ENCODE measurements around the gene SORCS2. TPM values are rescaled to one million over a fixed set of nuclear protein-coding genes. Genes with fewer than 3 reads are reported as not detected.

The SORCS2 gene
- total RNA-seq, 1 donor from 2014 or later = 3.0 TPM

- no peaks in the 10 kb centered on the region for H3K36me3 Mint-ChIP-seq (ENCODE audit: unreplicated experiment)
- peaks cover 59% of the 10 kb centered on the region for H3K27me3 Mint-ChIP-seq (ENCODE audit: unreplicated experiment)
- TF ChIP-seq CTCF (IDR thresholded peaks at IDR 0.05) = no peak
- H3K4me3 Mint-ChIP-seq (ENCODE audit: unreplicated experiment) = no peak overlapping the region
- H3K4me1 Mint-ChIP-seq (ENCODE audit: unreplicated experiment) = no peaks in the 10 kb centered on the region
- no peaks in the 10 kb centered on the region for H3K9me3 Mint-ChIP-seq (ENCODE audit: unreplicated experiment)
- H3K27ac Mint-ChIP-seq (ENCODE audit: unreplicated experiment) = no peak overlapping the region
- no peak for DNase-seq (ENCODE audit: extremely low spot score, unreplicated experiment)
Measured at GRCh38 chr4:7309636-7310390, 117.5 kb downstream of the SORCS2 start.

- Mint-ChIP-seq H3K27me3 (ENCODE audit: unreplicated experiment) (peaks cover 59% of the 10 kb centered on the region), H3K4me1 (ENCODE audit: unreplicated experiment) (no peaks in the 10 kb centered on the region), H3K9me3 (ENCODE audit: unreplicated experiment) (no peaks in the 10 kb centered on the region), H3K4me3 (ENCODE audit: unreplicated experiment) (no peak overlapping the region), H3K36me3 (ENCODE audit: unreplicated experiment) (no peaks in the 10 kb centered on the region), H3K27ac (ENCODE audit: unreplicated experiment) (no peak overlapping the region)
- DNase-seq (ENCODE audit: extremely low spot score, unreplicated experiment) = no peak
- TF ChIP-seq CTCF (IDR thresholded peaks at IDR 0.05) = no peak
Measured at GRCh38 chr4:7310451-7310850, 118.1 kb downstream of the SORCS2 start.

- Mint-ChIP-seq H3K4me1 (ENCODE audit: unreplicated experiment) (no peaks in the 10 kb centered on the region), H3K27me3 (ENCODE audit: unreplicated experiment) (peaks cover 63% of the 10 kb centered on the region), H3K9me3 (ENCODE audit: unreplicated experiment) (no peaks in the 10 kb centered on the region), H3K36me3 (ENCODE audit: unreplicated experiment) (no peaks in the 10 kb centered on the region), H3K4me3 (ENCODE audit: unreplicated experiment) (no peak overlapping the region), H3K27ac (ENCODE audit: unreplicated experiment) (no peak overlapping the region)
- TF ChIP-seq CTCF (IDR thresholded peaks at IDR 0.05) = no peak
- no peak for DNase-seq (ENCODE audit: extremely low spot score, unreplicated experiment)
Measured at GRCh38 chr4:7311205-7311604, 118.9 kb downstream of the SORCS2 start.

GRCh38 chr4:7312691-7313090 is 120.4 kb downstream of the SORCS2 start:
- no peak for TF ChIP-seq CTCF (IDR thresholded peaks at IDR 0.05)
- no peaks in the 10 kb centered on the region for H3K4me1 Mint-ChIP-seq (ENCODE audit: unreplicated experiment)
- H3K27ac Mint-ChIP-seq (ENCODE audit: unreplicated experiment) = no peak overlapping the region
- no peaks in the 10 kb centered on the region for H3K9me3 Mint-ChIP-seq (ENCODE audit: unreplicated experiment)
- H3K27me3 Mint-ChIP-seq (ENCODE audit: unreplicated experiment) = peaks cover 60% of the 10 kb centered on the region
- no peak for DNase-seq (ENCODE audit: extremely low spot score, unreplicated experiment)
- no peak overlapping the region for H3K4me3 Mint-ChIP-seq (ENCODE audit: unreplicated experiment)
- no peaks in the 10 kb centered on the region for H3K36me3 Mint-ChIP-seq (ENCODE audit: unreplicated experiment)

- no peak overlapping the region for H3K27ac Mint-ChIP-seq (ENCODE audit: unreplicated experiment)
- no peaks in the 10 kb centered on the region for H3K9me3 Mint-ChIP-seq (ENCODE audit: unreplicated experiment)
- no peaks in the 10 kb centered on the region for H3K36me3 Mint-ChIP-seq (ENCODE audit: unreplicated experiment)
- no peak for DNase-seq (ENCODE audit: extremely low spot score, unreplicated experiment)
- no peak for TF ChIP-seq CTCF (IDR thresholded peaks at IDR 0.05)
- H3K4me1 Mint-ChIP-seq (ENCODE audit: unreplicated experiment) = no peaks in the 10 kb centered on the region
- H3K4me3 Mint-ChIP-seq (ENCODE audit: unreplicated experiment) = no peak overlapping the region
- H3K27me3 Mint-ChIP-seq (ENCODE audit: unreplicated experiment) = peaks cover 56% of the 10 kb centered on the region
Measured at GRCh38 chr4:7313347-7313811, 121.0 kb downstream of the SORCS2 start.
